Keratinocyte (primary cell): ENCODE measurements around the gene RP9. TPM values are rescaled to one million over a fixed set of nuclear protein-coding genes. Genes with fewer than 3 reads are reported as not detected.

Experiments
- DNase-seq: peaks from one replicate; pipeline ENCODE4 v3.0.0-alpha.2; 2011; ENCODE audit warnings: low read depth, missing footprints, low spot score
- FAIRE-seq: peaks from 2 replicates; lab custom pipeline; 2011; peaks lifted over from hg19 to GRCh38; lab: Jason Lieb, UNC
- H2AFZ ChIP-seq: 2 replicates; pipeline ENCODE4 v1.6.0; 2012; ENCODE audit warnings: low read length, control low read depth, inconsistent platforms; ENCODE audit not compliant: control insufficient read depth
- H3K27ac ChIP-seq: 2 replicates; pipeline ENCODE4 v1.5.1; 2011; ENCODE audit warnings: low read length; ENCODE audit not compliant: control insufficient read depth, insufficient read depth
- H3K27me3 ChIP-seq: 3 replicates; pipeline ENCODE4 v1.6.0; 2011; ENCODE audit warnings: low read length; ENCODE audit not compliant: control insufficient read depth, insufficient read depth; ENCODE audit errors: extremely low read depth
- H3K36me3 ChIP-seq, 2 experiments: 2 replicates in 1 of 2; 3 replicates in 1 of 2; pipeline ENCODE4 v1.5.1; 2011; ENCODE audit warnings: low read length in 2 of 2, mild to moderate bottlenecking in 1 of 2; ENCODE audit not compliant: control insufficient read depth in 2 of 2, insufficient read depth in 2 of 2; ENCODE audit errors: extremely low read depth in 1 of 2
- H3K4me1 ChIP-seq: 3 replicates; pipeline ENCODE4 v1.5.1; 2011; ENCODE audit warnings: low read length; ENCODE audit not compliant: control insufficient read depth, insufficient read depth; ENCODE audit errors: extremely low read depth
- H3K4me2 ChIP-seq: 3 replicates; pipeline ENCODE4 v1.6.0; 2011; ENCODE audit warnings: low read depth, low read length; ENCODE audit not compliant: control insufficient read depth, insufficient read depth; ENCODE audit errors: extremely low read depth
- H3K4me3 ChIP-seq, 3 experiments: fragments of 200-600 bp in 1 of 3; sonication (generic) in 1 of 3; 2 replicates in 2 of 3; 3 replicates in 1 of 3; pipeline ENCODE4 v1.5.1; 2011 to 2016; ENCODE audit warnings: low read length in 3 of 3, mild to moderate bottlenecking in 3 of 3, control low read depth in 2 of 3, inconsistent platforms in 1 of 3, low read depth in 1 of 3, mixed read lengths in 1 of 3, mixed run types in 1 of 3, moderate library complexity in 1 of 3; ENCODE audit not compliant: control insufficient read depth in 2 of 3, insufficient read depth in 2 of 3; ENCODE audit errors: extremely low read depth in 1 of 3
- H3K79me2 ChIP-seq: 2 replicates; pipeline ENCODE4 v1.6.0; 2012; ENCODE audit warnings: low read length; ENCODE audit not compliant: control insufficient read depth, insufficient read depth
- H3K9ac ChIP-seq: 3 replicates; pipeline ENCODE4 v1.6.0; 2011; ENCODE audit warnings: low read length; ENCODE audit not compliant: control insufficient read depth, insufficient read depth; ENCODE audit errors: extremely low read depth
- H3K9me1 ChIP-seq: 3 replicates; pipeline ENCODE4 v1.6.0; 2011; ENCODE audit warnings: low read length; ENCODE audit not compliant: control insufficient read depth, insufficient read depth; ENCODE audit errors: extremely low read depth
- H3K9me3 ChIP-seq: 2 replicates; pipeline ENCODE4 v1.5.1; 2012; ENCODE audit warnings: low read depth, low read length; ENCODE audit not compliant: control insufficient read depth
- H4K20me1 ChIP-seq: 3 replicates; pipeline ENCODE4 v1.6.0; 2011; ENCODE audit warnings: low read length; ENCODE audit not compliant: control insufficient read depth, insufficient read depth; ENCODE audit errors: extremely low read depth
- EZH2 ChIP-seq: IDR thresholded peaks from one replicate; pipeline ENCODE4 v1.6.1; 2012; ENCODE audit warnings: inconsistent platforms, mild to moderate bottlenecking, low read length, moderate library complexity
- dilution Hi-C: fragments of 300-500 bp; cut with MboI; formaldehyde crosslinking; loops from one replicate; pipeline ENCODE4 v1.7.0; 2020; ENCODE audit warnings: low sequenced_read_pairs; ENCODE audit not compliant: extremely low pct_ligation_motif_present
- polyA plus RNA-seq, 5 experiments: library from polyadenylated mRNA; depleted of rRNA in 3 of 5; stranded (reverse) in 3 of 5; stranded (forward) in 1 of 5; unstranded in 1 of 5; fragments of >200 nt; gene quantifications; 1 replicate in 1 of 5; 2 replicates in 3 of 5; 3 replicates in 1 of 5; pipeline versions ENCODE4 v1.2.1 to v1.2.3, GENCODE V29; 2011 to 2012; ENCODE audit warnings: missing spikeins in 2 of 5, low read depth in 1 of 5, low replicate concordance in 1 of 5
- small RNA-seq, 3 experiments: library from RNA; depleted of rRNA; stranded (forward); fragments of <200 nt; gene quantifications; one replicate each; pipeline ENCODE3, GENCODE V24; 2012; ENCODE audit warnings: low read depth in 3 of 3, low replicate concordance in 1 of 3; ENCODE audit not compliant: insufficient read length in 3 of 3
- TF ChIP-seq, protein P1 (sequence below), 3 experiments: IDR thresholded peaks in 1 of 3; conservative IDR thresholded peaks in 1 of 3; optimal IDR thresholded peaks in 1 of 3; 2 replicates in 2 of 3; 3 replicates in 1 of 3; pipeline versions ENCODE3 to v1.5.1; 2011; ENCODE audit warnings: low read length in 3 of 3, mild to moderate bottlenecking in 3 of 3, moderate library complexity in 2 of 3, control low read depth in 1 of 3, inconsistent platforms in 1 of 3; ENCODE audit not compliant: insufficient read depth in 2 of 3; ENCODE audit errors: extremely low read depth in 1 of 3

The RP9 gene
- polyA plus RNA-seq, 1 donor (not counting 4 experiments of a cell fraction or from before 2014, with no cell fraction given), result 17.4 TPM

GRCh38 chr7:33044986-33045385 is 64.2 kb downstream of the RP9 start:
- no peak for TF ChIP-seq EZH2
- TF ChIP-seq, protein P1, sequence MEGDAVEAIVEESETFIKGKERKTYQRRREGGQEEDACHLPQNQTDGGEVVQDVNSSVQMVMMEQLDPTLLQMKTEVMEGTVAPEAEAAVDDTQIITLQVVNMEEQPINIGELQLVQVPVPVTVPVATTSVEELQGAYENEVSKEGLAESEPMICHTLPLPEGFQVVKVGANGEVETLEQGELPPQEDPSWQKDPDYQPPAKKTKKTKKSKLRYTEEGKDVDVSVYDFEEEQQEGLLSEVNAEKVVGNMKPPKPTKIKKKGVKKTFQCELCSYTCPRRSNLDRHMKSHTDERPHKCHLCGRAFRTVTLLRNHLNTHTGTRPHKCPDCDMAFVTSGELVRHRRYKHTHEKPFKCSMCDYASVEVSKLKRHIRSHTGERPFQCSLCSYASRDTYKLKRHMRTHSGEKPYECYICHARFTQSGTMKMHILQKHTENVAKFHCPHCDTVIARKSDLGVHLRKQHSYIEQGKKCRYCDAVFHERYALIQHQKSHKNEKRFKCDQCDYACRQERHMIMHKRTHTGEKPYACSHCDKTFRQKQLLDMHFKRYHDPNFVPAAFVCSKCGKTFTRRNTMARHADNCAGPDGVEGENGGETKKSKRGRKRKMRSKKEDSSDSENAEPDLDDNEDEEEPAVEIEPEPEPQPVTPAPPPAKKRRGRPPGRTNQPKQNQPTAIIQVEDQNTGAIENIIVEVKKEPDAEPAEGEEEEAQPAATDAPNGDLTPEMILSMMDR (optimal IDR thresholded peaks at IDR 0.05 in 1 of 3, IDR thresholded peaks at IDR 0.05 in 1 of 3, conservative IDR thresholded peaks at IDR 0.05 in 1 of 3; ENCODE audit: extremely low read depth in 1 of 3, insufficient read depth in 2 of 3, low read length in 3 of 3), result no peak
- Histone ChIP-seq H3K79me2 (peaks cover 80% of the 10 kb centered on the region), H3K4me1 (peaks cover 18% of the 10 kb centered on the region), H3K9ac (no peak overlapping the region), H3K4me3 (no peak overlapping the region), H3K9me3 (no peaks in the 10 kb centered on the region), H3K4me2 (no peak overlapping the region), H3K27me3 (no peaks in the 10 kb centered on the region), H3K9me1 (no peaks in the 10 kb centered on the region), H3K27ac (no peak overlapping the region), H3K36me3 (no peaks in the 10 kb centered on the region), H4K20me1 (no peaks in the 10 kb centered on the region), H2AFZ (no peak overlapping the region)
- dilution Hi-C loops, result no loop called here
- no peak for FAIRE-seq
- DNase-seq, result no peak

Small RNA genes lying within 50 kb of the gene (small RNA-seq; reads per million reads assigned to genes)
- gene AC074338.1, result 0 to 0.25 (median 0) reads per million in 3 experiments
- 0 reads per million in 3 experiments for gene RN7SL505P

Other genes with a start within 250 kb of the RP9 start
- 17.8 to 28.2 TPM (median 21.4 TPM) in 3 replicates for gene KBTBD2, start 217.6 kb downstream of the RP9 start, polyA plus RNA-seq
- gene FKBP9, start 152.0 kb downstream of the RP9 start, polyA plus RNA-seq, result 72.6 to 173 TPM (median 92.2 TPM) in 3 replicates
- 12.6 to 30.5 TPM (median 16.2 TPM) in 3 replicates for gene NT5C3A, start 46.6 kb downstream of the RP9 start, polyA plus RNA-seq
- gene BBS9, start 20.2 kb upstream of the RP9 start, polyA plus RNA-seq, result 6.9 to 7.9 TPM (median 7.6 TPM) in 3 replicates